Measurements from ENCODE around the gene NPAS2.
A peak's percentile ranks its signal among the peaks of the same experiment; 100 is the strongest.

NPAS2 gene

DNA sequence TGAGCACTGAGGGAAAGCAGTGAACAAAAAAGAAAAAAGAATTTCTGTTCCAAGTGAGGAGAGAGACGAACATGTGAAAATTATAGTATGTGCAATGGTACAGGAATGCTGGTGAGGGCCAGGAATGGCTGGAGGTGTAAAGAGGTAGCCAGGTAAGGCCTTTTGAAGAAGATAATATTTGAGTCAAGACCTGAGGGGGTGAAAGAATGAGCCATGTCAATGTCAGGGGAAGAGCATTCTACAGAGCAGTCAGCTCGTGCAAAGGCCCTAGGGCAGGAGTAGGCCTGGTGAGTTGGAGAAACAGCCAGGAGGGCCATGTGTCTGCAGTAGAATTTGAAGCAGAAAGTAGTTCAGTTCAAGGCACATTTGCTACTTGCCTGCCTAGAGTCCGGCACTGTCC lies 169.7 kb downstream of the NPAS2 start:
- DNase-seq, result no peak

DNA sequence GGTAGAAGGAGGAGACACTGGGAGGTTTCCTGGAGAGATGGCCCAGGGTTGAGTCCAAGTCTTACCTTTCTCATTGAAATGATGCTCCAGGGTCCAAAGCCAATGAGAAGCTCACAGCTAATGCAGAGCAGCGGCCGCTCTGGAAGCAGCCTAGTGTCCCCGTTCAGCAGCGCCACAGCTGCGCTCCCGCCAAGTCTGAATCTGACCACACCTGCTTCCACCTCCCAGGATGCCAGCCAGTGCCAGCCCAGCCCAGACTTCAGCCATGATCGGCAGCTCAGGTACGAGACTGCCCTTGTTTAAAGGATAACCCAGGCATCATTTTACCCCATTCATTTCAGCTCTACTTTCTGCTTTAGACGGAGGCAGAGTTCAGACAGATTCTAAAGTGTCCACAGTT lies 170.2 kb downstream of the NPAS2 start:
- DNase-seq, result no peak

DNA sequence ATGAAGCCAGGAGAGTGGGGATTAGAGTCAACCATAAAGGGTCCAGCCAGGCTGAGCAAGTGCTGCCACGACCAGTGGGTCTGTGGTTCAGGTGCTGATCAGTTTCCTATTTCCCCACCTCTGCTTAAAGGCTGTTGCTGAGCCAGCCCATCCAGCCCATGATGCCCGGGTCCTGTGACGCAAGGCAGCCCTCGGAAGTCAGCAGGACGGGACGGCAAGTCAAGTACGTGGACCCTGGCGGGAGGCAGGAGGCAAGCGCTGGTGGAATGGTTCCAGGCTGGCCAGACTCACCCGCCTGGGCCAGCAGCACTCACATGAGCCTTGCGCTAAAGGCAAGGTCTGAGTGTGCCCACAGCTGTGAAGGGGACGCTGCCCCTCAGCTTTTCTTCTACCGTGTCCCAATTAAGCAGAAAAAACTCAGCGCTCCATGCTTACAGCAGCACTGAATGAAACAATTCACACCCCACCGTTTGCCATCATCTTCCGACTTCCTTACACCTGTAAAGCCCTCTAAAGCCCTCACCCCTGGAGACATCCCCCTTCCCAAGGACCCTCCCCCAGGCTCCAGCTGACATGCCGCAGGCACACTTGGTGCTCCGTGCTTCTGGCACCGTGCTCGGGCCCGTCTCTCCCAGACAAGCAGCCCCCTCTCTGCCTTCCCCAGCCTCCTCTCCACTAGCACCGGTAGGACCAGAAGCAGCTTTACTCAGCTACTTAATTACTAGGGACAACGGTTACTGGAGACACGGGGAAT lies 170.9 kb downstream of the NPAS2 start:
- no peak for DNase-seq

DNA sequence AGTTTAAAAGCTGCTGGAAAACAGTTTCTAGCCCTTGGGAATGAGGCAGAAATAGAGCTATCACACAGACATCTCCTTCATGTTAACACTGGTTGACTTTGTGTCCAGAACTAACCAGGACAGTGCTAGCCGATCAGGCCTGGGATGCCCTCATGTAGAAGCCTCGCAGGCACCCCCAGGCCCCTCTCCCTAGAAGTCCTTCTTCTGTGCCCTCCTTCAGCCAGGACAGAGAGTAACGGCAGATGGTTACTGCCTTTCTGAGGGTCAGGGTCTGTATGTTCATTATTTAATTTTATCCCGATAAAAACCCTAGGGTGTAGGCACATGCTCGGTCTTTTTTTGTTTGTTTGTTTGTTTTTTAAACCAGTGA lies 171.4 kb downstream of the NPAS2 start:
- no peak for DNase-seq

DNA sequence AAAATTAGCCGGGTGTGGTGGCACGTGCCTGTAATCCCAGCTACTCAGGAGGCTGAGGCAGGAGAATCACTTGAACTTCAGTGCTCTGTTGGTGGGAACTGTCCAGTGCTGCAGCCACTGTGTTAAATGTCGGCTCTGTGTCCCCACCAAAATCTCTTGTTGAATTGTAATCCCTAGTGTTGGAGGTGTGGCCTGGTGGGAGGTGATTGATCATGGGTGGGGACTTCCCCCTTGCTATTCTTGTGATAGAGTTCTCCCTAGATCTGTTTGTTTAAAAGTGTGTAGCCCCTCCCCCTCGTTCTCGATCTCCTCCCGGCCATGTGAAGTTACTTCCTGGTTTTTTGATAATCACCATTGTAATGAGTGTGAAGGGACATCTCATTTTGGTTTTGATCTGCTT lies 172.3 kb downstream of the NPAS2 start:
- no peak for DNase-seq

DNA sequence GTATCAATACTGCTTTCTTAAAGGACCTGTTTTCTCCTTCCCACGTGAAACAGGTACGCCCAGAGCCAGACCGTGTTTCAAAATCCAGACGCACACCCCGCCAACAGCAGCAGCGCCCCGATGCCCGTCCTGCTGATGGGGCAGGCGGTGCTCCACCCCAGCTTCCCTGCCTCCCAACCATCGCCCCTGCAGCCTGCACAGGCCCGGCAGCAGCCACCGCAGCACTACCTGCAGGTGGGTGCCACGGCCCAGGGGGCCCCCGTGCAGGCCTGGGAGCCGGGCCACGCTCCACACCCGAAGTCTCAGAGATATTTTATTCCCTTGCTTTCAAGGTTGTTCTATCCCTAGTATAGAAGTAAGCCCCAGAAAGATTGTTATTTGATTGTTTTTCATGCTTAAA lies 173.4 kb downstream of the NPAS2 start:
- DNase-seq, result no peak

DNA sequence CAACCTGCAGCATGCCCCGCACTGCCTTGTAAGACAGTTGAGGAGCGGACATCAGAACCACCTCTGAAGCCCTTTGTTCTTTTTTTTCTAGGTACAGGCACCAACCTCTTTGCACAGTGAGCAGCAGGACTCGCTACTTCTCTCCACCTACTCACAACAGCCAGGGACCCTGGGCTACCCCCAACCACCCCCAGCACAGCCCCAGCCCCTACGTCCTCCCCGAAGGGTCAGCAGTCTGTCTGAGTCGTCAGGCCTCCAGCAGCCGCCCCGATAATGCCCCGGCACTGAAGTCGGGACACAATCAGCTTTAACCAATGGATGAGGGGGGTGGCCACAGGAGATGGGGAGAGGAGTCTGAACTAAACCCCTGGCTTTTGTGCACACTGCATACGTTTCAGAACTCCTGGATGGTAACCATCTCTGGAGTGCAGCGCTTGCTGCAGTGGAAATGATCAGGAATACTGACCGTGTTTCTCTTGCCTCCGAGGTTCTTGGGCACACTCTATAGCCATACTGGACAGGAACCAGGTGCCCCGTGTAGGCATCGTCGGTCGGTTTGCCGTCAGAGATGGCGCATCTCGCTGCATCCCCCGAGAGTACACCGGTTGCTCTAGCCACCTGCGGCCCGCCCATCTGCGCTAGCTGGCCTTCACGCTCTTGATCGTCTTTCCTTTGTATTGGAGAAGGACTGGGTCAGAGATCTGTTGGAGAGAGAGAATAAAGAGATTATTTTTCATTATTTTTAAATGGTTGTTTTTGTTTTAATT lies 175.6 kb downstream of the NPAS2 start:
- no peak for DNase-seq

DNA sequence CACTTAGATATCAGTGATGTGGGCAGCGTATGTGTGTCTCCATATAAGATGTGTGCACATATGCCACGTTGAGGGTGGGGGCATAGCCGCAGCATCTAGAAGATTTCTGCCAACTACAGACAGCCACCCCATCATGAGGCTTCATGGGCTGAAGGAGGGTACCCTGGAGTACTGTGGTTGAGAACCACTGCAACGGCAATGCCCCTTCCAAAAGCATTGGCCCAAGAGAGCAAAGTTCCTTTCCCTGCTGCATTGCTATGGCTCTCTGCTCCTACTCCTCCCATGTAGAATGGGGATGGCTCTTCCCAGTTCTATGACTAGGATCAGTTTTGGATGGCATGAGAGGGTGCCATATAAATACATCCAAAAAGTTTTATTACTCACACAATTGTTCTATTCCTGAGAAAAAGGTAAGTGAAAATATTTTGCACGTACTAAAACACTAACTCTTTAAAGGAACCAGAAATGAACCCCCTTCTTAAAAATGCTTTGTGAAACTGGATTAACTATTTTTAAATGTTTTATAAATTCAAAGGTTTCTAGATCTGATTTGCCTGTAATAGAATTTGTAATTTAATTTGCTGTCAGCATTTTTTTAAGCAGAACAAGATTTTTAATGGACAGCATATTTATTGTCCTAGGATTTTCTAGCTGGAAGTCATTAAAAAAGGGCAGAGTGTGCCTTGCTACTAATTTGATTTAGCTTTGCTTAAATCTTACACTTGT lies 177.7 kb downstream of the NPAS2 start:
- no peak for DNase-seq

DNA sequence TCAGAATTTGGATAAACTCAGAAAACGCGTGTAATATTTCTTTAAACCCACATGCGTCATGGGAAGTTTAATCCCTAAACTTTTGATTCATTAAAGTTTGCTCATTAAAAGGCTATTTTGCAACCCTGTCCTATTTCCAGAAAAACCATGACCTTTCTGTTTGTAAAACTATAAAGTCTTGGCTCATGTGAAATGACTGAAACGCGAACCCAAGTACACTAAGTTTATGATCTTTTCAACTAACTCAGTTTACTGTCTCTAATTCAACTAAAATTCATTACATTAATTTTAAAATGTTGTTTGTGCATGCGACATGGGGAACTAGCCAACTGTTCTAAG lies 178.3 kb downstream of the NPAS2 start:
- no peak for DNase-seq

DNA sequence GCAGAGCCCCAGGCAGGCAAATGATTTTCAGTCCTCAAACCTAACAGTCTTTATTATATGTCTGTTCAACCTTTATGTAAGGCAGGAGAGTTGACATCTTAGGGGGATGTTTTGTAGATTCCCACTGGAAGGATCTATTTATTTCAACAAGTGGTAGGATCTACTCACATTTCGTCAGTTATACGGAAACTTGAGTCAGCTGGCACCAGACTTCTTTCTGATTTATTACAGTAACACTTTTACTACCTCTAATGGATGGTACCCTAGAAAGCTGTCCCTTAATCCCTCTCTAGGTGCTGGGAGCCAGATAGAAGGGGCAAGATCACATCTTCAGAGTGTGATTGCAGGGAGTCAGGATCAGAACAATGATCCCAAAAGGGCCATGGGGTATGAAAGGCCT lies 180.1 kb downstream of the NPAS2 start:
- no peak for DNase-seq

DNA sequence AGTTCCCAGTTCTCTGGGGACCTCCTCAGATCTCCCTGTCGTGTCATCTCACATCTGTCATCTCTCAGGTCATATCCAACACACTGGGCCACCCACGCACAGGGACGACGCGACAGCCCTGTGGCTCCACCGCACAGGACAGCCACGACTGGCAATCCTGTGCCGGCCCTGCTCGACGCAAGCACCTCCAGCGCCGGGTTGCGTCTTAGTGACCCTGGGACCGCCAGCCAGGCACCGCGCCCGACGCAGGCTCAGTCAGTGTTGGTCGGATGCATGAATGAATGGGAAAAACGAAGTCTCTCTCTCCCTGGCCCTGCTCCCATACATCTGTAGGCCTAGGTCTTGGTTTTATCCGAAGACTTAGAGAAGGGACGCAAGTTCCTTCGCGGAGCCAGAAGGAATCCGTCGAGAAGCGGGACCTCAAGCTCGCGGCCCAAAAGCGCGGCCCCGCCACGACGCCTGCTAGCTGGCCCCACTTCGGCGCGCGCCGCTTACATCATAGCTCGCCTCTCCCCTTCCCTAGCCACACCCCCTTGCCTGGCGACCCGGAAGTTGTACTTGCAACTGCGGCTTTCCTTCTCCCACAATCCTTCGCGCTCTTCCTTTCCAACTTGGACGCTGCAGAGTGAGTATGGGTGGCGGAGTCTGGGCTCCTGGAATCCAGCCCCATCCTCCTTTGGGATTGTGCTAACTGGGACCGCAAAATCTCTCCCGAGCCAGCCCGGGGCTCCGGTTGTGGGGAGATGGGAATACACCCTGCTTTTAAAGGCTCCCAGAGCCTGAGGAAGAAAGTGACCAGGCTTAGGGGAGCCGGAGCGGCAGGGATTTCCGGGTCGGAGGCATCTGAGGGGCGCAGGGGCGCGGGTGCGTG lies 182.0 kb downstream of the NPAS2 start, which contains the start of gene RPL31:
Gene RPL31 (plus strand): TSS at position 599 of the 871 bp plus-strand sequence. CDS start 413 bp downstream, outside the sequence.
- peak; percentile 52 to 98 (median 94) for DNase-seq

DNA sequence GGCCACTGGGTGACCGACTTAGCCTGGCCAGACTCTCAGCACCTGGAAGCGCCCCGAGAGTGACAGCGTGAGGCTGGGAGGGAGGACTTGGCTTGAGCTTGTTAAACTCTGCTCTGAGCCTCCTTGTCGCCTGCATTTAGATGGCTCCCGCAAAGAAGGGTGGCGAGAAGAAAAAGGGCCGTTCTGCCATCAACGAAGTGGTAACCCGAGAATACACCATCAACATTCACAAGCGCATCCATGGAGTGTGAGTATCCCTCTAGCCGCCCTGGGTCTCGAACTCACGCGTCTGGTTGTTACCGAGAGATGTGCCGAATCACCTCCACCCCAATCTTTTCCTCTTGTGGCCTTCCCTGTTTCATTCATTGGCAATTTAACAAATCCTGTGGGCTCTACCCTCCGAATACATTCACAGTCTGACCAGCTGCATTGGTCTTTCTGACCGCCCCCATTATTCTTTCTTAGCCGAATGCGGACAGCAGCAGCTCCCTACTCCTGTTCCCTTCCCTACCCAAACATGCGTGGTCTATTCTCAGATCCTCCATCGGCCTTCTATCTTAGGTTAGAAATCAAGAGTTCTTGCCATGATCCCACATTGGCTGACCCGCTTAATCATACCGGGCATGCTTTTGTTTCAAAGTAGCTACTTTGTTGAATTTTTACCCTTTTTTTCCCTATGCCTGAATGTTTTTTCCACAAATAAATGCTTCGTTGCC lies 182.8 kb downstream of the NPAS2 start:
- no peak for DNase-seq

DNA sequence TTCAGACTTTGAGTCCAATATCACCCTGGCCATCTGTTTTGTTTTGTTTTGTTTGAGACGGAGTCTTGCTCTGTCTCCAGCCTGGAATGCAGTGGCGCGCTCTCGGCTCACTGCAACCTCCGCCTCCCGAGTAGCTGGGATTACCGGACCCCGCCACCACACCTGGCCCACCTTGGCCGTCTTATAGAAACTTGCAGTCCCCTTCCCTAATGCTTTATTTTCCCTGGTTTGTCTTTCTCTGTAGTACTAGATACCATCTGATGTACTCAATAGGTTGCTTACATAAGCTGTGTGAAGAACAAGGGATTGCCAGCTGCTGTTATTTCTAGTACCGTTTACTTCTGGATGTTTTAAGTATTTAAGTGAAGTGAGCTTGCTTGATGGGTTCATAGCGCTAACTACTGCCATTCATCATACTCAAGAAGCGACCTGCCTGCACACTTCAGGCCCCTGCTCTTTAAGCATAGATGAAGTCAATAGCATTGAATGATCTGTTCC lies 183.4 kb downstream of the NPAS2 start:
- no peak for DNase-seq

DNA sequence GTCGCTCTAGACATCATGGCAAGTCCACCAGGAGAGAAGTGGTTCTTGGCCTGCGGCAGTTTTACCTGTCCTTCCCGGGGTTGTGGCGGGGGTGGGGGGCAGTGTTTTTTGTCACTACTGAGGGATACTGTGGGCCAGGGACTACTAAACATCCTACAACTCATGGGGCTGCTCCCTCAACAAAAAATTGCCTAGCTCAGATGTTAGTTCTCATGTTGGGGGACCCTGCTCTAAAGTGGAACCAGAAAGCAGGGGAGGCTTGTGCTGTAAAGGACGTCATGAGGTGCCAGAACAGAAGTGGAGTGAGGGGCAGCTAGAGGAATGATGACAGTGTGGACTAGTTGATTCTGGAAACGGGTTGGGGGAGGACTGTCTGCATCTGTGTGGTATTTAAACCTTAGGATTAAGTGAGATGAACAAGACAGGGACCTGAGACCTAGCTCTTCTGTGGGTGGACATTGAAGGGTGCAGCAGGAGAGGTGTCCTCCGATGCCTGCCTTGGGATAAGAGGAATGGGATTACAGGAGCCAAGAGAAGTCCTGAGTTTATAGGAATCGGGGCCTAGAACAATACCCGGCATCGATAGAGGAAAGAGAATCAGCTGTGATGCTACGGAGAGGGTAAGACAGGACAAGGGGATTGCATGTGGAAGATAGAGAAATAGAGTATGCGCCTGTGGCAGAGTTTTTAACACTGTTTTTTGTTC lies 184.8 kb downstream of the NPAS2 start:
- DNase-seq, result no peak

DNA sequence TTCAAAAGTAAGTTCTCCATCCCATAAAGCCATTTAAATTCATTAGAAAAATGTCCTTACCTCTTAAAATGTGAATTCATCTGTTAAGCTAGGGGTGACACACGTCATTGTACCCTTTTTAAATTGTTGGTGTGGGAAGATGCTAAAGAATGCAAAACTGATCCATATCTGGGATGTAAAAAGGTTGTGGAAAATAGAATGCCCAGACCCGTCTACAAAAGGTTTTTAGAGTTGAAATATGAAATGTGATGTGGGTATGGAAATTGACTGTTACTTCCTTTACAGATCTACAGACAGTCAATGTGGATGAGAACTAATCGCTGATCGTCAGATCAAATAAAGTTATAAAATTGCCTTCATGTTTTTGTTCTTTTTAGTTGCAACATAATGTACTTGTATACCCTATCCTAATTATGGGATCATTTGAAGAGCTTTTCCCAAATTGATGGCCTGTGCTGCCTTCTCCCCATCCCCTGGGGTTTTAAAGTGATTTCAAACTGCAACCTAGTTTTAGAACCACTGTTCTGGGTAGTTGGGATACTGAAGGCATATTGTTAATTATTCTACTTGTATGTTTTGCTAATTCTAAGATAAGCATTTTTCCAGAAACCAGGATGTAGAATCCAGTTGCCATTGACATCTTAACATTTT lies 186.3 kb downstream of the NPAS2 start:
- no peak for DNase-seq

DNA sequence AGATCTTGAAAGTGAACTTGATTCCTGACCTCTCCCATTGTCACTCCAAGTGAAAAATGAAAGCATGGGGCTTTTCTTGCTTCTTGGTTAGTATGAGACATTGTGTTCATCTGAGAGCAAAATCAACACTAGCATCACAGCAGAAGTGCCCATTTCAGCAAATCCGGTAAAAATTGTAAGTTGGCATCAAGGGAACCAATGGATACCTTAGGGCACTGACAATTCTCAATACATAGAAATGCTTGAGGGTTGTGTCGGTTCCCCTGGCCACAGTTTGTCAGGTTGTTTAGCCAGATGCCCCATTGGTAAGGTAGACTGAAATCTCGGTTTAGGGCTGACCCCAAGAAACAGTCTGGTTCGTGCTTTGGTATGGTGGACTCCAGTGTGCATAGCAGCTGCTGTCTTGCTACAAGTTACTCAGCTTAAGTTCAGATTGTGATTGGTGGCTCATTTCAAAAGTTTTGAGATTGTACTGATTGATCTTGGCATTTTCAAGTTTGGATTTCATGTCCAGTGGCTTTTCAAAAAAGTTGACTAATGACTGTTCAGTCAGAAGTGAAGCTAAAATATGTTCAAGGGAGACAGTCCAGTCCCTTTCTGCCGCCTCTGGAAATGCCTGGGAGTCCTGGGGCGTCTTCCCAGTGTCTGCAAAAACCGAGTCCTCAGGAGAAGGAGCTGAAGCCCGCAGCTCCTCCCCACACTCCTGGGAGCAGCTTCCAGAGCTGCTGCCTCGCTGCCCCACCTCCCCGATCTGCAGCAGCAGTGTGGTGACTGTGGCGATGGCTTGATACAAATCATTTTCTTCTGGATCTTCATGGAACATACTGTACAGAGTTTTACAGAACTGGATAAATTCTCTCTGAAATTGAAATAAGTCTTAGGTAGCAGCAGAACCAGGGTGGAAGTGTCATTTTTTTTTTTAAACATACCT lies 187.7 kb downstream of the NPAS2 start:
- DNase-seq, result no peak

DNA sequence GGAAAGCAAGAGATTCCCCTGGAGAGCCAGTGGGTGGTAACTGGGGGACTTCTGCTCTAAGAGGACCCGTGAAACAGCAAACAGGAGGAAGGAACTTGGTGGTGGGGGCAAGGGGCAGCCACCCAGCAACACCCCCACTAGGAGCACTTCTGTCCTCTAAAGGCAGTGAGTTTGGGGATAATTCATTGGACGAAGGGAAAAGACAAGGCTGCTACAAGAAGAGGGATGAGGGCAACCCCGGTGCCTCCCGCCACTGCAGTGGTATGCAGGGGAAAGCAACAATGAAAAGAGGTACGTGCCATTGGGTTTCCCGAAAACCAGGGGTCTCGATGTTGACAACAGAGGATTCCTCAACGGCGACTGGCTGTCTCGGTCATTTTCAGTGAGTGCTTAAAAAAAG lies 191.2 kb downstream of the NPAS2 start:
- no peak for DNase-seq

DNA sequence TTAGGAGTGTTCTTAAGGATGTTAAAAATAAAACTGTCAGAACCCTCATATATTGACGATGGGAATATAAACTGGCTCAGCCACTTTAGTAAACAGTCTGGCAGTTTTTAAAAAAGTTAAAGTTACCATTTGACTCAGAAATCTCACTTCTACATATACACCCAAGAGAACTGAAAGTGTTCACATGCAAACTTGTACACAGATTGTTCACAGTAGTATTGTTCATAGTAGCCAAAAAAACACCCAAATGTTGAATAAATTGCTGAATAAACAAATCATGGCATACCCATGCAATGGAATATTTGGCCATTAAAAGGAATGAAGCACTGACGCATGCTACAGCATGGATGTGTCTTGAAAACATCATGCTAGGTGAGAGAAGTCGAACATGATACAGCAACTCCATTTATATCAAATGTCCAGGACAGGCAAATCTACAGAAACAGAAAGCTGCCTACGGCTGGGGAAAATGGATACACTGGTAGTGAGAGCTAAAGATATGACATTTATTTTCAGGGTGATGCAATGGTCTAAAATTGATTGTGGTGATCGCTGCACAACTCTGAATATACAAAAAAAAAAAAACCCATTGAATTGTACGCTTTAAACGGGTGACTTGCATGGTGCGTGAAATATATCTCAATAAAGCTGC lies 192.2 kb downstream of the NPAS2 start:
- no peak for DNase-seq

DNA sequence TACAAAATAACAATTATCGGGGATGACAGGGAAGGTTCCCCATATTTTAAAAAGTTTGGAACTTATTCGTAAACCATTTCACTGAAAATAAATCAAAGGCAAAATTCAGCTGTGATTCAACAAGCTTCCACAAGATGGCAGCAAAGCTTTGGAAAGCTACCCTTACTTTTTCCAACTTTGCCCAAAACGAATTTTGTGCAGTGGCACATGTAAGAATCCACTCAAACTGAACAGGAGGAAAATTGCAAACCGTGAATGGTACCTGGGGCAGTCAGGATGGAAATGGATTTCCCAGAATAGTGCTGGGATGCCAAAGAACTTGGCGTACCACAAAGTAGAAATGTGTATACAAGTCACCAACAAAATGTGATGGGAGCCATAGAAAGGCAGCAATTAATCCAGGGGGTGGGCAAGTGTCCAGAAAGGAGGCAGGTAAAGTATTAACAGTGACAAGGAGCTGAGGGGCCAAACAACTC lies 192.8 kb downstream of the NPAS2 start:
- DNase-seq, result peak in 4 of 14 donors; percentile 4 to 40 (median 16)
